NB4 (cell line): ENCODE data around the gene CTIF.

Experiments
- DNase-seq: peaks from one replicate; pipeline ENCODE4 v3.0.0; 2010; ENCODE audit warnings: low read depth
- H3K4me3 ChIP-seq: one replicate; pipeline ENCODE4 v1.5.1; 2011; ENCODE audit warnings: mild to moderate bottlenecking, low read depth, low read length, moderate library complexity
- CTCF ChIP-seq: IDR thresholded peaks from one replicate; pipeline ENCODE4 v1.5.1; 2012; ENCODE audit warnings: low read depth, low read length
- MYC ChIP-seq: IDR thresholded peaks from 2 replicates; pipeline ENCODE4 v1.6.1; 2011; ENCODE audit warnings: low read depth, low read length
- POLR2A ChIP-seq: IDR thresholded peaks from 2 replicates; pipeline ENCODE4 v1.6.1; 2011; ENCODE audit warnings: mild to moderate bottlenecking; ENCODE audit not compliant: insufficient read length; ENCODE audit errors: extremely low read depth
- TF ChIP-seq, protein P1 (sequence below): IDR thresholded peaks from 2 replicates; pipeline ENCODE4 v1.6.1; 2011; ENCODE audit warnings: low read depth, low read length

CTIF gene

GRCh38 chr18:48825101-48825745 is 286.4 kb downstream of the CTIF start:
- DNase-seq: no peak
- no peak for TF ChIP-seq MYC
- no peak overlapping the region for H3K4me3 ChIP-seq

GRCh38 chr18:48826271-48826670 is 287.4 kb downstream of the CTIF start:
- DNase-seq: no peak
- TF ChIP-seq, protein P1, sequence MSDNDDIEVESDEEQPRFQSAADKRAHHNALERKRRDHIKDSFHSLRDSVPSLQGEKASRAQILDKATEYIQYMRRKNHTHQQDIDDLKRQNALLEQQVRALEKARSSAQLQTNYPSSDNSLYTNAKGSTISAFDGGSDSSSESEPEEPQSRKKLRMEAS: no peak
- TF ChIP-seq MYC: no peak
- no peak for TF ChIP-seq CTCF
- TF ChIP-seq POLR2A: no peak
- no peak overlapping the region for H3K4me3 ChIP-seq

DNA sequence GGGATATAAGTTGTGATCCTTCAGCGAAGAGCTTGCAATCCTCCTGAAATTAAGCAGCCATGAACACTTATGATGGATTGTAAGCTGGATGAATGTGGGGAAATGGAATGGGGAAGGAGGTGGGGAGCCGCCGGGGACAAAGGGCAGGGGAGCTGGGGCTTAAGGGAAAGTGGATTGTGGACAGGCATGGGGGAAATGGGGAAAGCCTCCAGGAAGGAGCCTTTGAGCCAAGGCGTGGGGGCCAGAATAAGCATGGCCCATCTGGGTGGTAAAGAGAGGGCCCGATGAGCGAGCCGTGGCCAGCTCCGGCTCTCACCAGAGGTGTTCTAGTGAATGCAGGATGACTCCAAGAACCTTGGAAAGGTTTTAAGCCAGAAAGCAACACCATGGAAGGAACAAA is 288.0 kb downstream of the CTIF start:
- DNase-seq: no peak
- H3K4me3 ChIP-seq: no peak overlapping the region
- no peak for TF ChIP-seq CTCF
- TF ChIP-seq POLR2A: no peak
- TF ChIP-seq, protein P1: no peak
- no peak for TF ChIP-seq MYC

GRCh38 chr18:48827291-48828193 is 288.7 kb downstream of the CTIF start:
- no peak for DNase-seq
- no peak for TF ChIP-seq POLR2A
- TF ChIP-seq CTCF: no peak
- TF ChIP-seq, protein P1: no peak
- TF ChIP-seq MYC: no peak
- no peak overlapping the region for H3K4me3 ChIP-seq

DNA sequence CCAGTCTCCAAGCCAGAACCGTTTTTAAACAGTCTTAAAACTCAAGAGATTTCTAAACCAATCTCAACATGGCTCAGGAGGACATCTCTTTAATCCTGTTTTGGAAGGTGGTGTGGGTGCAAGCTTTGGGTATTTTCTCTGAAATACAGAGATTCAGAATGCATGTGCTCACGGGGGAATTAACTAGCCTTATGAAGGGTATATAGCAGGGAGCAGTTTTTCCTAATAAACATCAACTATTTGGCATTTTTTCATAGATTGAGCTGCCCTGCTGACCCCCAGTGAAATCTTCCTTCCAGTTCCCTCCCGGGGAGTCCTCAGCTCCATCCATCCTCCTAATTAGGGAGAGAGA is 289.3 kb downstream of the CTIF start:
- TF ChIP-seq, protein P1: no peak
- TF ChIP-seq POLR2A: no peak
- TF ChIP-seq MYC: no peak
- no peak for TF ChIP-seq CTCF
- H3K4me3 ChIP-seq: no peak overlapping the region

DNA sequence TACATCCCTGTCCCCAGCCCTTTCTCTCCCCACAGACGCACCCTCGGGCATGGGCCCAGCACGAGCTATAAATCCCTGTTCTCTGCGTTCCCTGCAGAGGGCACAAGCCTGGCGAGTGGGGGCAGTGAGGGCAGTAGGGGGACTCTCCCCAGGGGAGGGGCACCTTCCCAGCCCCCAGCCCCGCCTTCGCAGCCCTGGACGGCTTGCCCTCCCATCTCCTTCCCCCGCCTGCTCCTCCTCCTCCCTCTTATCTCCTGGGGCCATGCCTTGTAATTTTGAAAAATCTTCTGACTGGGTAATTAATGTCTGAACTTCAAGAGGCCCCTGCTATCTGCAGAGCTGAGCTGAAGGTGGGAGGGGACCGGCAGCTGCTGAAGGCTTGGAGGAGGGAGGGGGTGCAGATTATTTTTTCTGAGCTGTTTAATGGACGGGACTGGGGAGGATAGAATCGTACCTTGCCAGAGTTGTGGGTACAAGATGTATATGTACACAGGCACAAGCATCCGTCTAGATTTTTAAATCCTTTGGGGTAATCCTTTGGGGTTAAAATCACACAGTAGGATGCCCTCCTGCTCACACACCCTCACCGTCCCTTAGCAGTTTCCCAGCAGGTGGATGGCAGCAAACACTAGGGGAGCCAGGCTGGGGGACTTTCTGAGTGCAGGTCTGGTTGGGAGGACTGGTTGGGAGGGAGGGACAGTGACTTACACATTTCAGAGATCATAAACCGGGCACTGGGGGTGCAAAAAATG is 290.0 kb downstream of the CTIF start:
- TF ChIP-seq MYC (no peak), POLR2A (no peak), CTCF (no peak)
- TF ChIP-seq, protein P1: no peak
- H3K4me3 ChIP-seq: no peak overlapping the region
- DNase-seq: no peak

More for the DNA sequence above, 289.3 kb downstream of the CTIF start:
- no peak for DNase-seq
